COLO668 (cell line): ENCODE measurements around the gene MYO18A.

ENCODE experiments used
- DNase-seq: peaks from one replicate; lab custom pipeline; 2025; ENCODE audit not compliant: unreplicated experiment; lab: John Stamatoyannopoulos, UW

MYO18A gene

DNA sequence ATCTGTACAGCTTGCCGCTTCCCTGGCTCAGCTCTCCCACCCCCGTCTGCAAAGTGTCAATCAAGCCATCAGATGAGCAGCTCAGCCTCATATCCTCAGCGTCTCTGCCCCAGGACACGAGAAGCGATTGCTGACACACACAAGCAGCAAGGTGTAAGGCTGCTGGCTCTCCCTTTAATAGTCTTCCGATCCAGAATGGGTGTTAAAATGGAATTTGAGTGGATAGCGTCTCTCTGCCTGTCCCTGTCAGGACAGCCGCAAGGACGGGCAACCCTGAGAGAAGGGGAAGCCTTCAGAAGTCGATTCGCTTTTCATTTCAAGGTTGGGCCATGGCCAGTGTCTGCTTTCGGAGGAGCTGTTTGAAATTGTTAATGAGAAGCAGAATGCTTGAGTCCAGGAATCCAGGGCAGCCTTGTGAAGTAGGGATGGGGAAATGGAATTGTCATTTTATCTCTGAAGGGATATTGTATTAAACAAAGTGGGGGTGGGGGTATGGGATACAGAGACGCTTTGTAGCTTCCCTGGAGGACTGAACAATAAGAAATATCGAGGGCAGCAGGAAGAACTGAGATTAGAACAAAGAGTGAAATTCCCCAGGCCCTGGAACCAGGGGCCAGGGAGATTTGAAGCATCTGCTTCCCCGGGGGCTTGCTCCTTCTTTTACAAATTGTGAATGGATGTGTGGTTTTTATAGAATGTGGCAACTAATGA is 142.0 kb downstream of the MYO18A start:
- no peak for DNase-seq

DNA sequence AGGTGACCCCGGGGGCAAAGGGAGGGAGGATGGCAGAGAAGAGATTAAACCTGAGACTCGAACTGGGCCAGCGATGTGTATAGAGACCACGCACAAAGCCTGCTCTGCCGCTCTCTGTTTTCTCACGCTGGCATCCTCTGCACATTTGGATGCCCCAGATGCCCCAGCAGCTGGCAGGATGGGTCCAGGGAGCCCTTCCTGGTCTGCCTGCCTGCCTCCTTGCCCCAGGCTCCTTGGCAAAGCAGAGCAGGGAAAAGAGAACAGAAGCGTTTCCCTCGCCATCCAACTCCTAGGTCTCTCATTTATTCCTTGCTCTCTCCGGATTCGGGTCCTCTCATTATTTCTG is 142.5 kb downstream of the MYO18A start:
- DNase-seq = no peak

DNA sequence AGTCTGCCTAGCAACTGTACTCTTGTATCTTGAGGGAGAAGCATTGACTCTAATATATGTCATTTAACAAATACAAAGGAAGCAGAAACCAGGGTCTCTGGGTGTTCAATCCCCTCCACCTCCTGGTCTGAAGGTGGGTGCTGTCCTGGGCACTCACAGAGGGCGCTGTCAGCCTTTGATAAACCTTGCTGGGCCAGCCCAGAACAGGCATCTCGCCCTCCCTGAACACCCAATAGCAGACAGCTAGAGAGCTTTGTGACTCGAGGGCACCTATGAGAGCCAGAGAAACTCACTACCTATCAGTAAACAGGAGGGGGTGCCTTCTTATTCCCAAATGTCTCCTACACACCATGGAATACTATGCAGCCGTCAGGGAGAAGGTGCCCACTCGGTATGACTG is 143.6 kb downstream of the MYO18A start:
- no peak for DNase-seq

DNA sequence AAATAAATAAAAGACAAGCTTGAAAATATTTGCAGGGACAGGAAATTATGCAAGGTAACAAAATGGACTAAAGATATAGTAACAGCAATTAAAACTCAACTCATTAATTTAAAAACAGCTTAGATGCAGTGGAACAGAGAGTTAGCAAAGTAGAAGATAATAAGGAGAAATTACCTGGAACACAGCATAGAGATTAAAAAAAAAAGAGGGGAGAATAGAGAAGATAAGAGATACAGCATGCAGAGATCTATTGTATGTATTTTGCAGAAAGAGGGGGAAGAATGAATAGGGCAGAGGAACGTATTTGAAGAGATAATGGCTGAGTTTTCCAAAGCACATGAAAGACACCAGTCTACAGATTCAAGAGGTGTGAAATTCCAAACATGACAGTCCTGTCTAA is 145.7 kb downstream of the MYO18A start:
- DNase-seq = no peak

DNA sequence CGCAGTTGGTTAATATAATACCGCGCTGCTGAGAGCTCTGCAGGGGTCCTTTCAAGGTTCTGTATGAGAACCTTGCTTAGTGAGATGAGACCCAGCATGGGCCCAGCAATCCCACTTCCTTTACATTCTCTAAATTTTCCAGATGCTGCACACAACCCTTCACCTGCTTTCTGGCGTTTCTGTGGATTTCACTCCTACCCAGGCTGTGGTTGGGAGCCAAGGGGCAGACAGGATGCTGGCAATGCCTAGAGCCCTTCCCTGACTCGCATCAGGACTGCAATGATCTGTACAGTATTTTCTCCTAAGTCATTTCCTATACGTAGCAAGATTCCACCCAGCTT is 147.4 kb downstream of the MYO18A start:
- DNase-seq = no peak

DNA sequence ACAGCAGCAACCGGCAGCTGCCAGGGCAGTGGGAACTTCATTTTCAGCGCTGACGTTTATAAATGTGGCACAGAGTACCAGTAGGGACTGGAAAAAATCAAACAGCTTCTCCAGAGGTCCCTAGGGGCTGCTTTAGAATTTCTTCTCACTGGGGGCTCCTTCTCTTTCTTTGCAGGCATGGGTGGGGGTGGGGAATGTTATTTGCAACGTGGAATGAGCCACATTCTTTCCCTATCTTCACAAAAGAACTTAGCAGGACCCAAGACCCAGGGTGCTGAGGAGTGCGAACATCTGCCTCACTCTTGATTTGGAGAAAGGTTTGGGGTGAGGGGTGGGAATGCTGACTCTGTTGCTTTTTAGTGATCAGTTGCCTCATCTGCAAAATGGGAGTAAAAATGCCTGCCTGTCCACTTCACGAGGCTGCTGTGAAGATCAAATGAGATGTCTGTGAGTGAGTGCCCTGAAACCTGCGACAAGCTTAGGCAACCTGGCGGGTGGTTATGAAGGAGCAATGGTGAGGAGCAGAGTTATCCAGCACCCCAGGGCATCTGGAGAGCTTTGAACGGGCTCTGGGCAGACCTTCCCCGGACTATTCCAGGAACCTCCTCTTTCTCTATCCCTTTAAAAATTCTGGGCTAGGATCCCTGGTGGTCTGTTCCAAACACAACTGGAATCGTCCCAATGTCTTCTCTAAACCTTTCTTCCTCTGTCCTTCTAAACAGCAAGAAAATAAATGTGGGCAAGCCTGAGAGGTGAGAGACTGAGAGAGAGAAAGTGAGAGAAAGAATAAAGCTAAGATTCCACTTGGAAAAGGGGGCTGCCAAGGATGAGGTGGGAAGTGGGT is 148.0 kb downstream of the MYO18A start:
- no peak for DNase-seq

DNA sequence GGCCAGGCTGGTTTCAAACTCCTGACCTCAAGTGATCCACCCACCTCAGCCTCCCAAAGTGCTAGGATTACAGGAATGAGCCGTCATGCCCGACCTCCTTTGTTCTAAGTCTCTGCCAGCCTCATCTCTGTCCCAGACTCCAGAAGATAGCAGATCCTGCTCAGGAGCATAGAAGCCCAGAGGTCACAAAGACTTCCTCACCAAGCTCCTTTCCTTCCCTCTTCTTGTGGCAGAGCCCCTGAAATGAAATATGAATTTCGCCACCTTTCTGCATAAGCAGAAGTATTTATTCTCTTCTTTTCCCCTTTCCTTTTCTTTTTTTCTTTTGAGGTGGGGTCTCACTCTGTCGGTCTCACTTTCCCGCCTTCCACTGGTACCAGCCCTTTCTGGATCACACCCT is 148.7 kb downstream of the MYO18A start:
- DNase-seq = no peak

DNA sequence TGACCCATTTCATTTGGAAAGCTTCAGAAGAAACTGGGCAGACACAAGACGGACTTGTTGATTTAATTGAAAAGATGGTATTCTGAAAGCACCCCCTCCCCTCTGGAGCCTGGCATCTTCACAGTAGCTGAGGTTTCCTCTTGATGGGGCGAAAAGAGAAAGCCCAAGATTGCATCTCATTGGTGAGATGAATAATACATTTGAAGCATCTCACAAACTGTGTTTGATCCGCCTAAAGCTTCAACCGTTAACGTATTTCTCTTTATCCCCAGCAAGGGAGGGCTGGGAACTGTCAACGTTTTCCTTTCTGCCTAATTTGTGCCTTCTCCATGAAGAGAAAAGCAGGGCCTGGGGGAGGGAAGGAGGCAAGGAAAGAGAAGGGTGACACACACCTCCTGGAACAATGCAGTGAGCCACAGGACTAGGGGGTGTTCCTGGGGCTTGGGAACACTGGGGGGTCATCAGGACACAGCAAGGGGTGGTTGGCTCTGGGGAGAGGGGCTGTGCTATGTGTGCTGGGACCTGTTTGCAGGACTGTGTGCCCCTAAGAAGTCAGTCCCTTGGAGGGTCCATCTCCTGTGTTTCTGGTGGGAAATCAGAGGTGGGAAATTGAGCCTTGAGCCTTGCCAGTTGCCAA is 155.8 kb downstream of the MYO18A start:
- DNase-seq = no peak

DNA sequence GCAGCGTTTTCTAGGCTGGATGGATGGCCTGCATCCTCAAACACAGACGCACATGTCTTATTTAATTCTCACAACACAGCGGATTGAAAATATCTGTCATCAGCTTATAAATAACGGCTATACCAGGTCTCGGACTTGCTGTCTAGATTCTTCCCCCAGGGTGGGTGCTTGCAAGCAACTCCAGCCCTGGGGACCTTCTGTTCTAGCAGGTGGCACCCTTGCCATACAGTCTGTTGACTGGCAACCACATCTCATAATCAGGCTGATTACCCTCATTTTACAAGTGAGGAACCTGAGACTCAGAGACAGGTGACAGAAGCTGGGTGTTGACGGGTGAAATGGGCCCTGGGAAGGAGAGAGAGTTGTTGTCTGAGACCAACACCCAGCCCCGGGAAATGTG is 158.1 kb downstream of the MYO18A start:
- no peak for DNase-seq

DNA sequence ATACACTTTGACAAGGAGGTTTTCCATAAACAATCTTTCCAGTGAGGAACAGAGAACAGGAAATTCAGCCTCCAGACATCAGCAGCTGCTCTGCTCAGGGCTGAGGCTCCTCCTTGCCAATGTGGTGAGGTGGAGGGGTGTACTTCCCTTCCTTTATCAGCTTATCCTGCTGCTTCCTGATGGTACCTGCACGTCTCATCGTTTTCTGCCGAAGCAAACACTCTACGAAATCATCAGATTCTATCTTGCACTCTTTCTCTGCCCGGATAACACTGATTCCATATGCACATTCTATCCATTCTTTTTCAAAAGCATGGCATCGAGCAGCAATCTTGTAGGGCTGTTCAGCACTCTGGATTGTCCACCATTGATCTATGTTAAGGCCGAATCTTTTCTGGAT is 159.0 kb downstream of the MYO18A start:
- no peak for DNase-seq
